Keratinocyte (primary cell): ENCODE data around the gene PHIP. TPM values are rescaled to one million over a fixed set of nuclear protein-coding genes. Genes with fewer than 3 reads are reported as not detected.
"Not testable (repeated sequence)": the region's sequence is repeated elsewhere in the genome, so short reads cannot be mapped to it uniquely, and the experiment has no call there.

Source experiments
- DNase-seq: peaks from one replicate; pipeline ENCODE4 v3.0.0-alpha.2; 2011; ENCODE audit warnings: low read depth, missing footprints, low spot score
- FAIRE-seq: peaks from 2 replicates; lab custom pipeline; 2011; peaks lifted over from hg19 to GRCh38; lab: Jason Lieb, UNC
- H2AFZ ChIP-seq: 2 replicates; pipeline ENCODE4 v1.6.0; 2012; ENCODE audit warnings: low read length, control low read depth, inconsistent platforms; ENCODE audit not compliant: control insufficient read depth
- H3K27ac ChIP-seq: 2 replicates; pipeline ENCODE4 v1.5.1; 2011; ENCODE audit warnings: low read length; ENCODE audit not compliant: control insufficient read depth, insufficient read depth
- H3K27me3 ChIP-seq: 3 replicates; pipeline ENCODE4 v1.6.0; 2011; ENCODE audit warnings: low read length; ENCODE audit not compliant: control insufficient read depth, insufficient read depth; ENCODE audit errors: extremely low read depth
- H3K36me3 ChIP-seq, 2 experiments: 2 replicates in 1 of 2; 3 replicates in 1 of 2; pipeline ENCODE4 v1.5.1; 2011; ENCODE audit warnings: low read length in 2 of 2, mild to moderate bottlenecking in 1 of 2; ENCODE audit not compliant: control insufficient read depth in 2 of 2, insufficient read depth in 2 of 2; ENCODE audit errors: extremely low read depth in 1 of 2
- H3K4me1 ChIP-seq: 3 replicates; pipeline ENCODE4 v1.5.1; 2011; ENCODE audit warnings: low read length; ENCODE audit not compliant: control insufficient read depth, insufficient read depth; ENCODE audit errors: extremely low read depth
- H3K4me2 ChIP-seq: 3 replicates; pipeline ENCODE4 v1.6.0; 2011; ENCODE audit warnings: low read depth, low read length; ENCODE audit not compliant: control insufficient read depth, insufficient read depth; ENCODE audit errors: extremely low read depth
- H3K4me3 ChIP-seq, 3 experiments: fragments of 200-600 bp in 1 of 3; sonication (generic) in 1 of 3; 2 replicates in 2 of 3; 3 replicates in 1 of 3; pipeline ENCODE4 v1.5.1; 2011 to 2016; ENCODE audit warnings: low read length in 3 of 3, mild to moderate bottlenecking in 3 of 3, control low read depth in 2 of 3, inconsistent platforms in 1 of 3, low read depth in 1 of 3, mixed read lengths in 1 of 3, mixed run types in 1 of 3, moderate library complexity in 1 of 3; ENCODE audit not compliant: control insufficient read depth in 2 of 3, insufficient read depth in 2 of 3; ENCODE audit errors: extremely low read depth in 1 of 3
- H3K79me2 ChIP-seq: 2 replicates; pipeline ENCODE4 v1.6.0; 2012; ENCODE audit warnings: low read length; ENCODE audit not compliant: control insufficient read depth, insufficient read depth
- H3K9ac ChIP-seq: 3 replicates; pipeline ENCODE4 v1.6.0; 2011; ENCODE audit warnings: low read length; ENCODE audit not compliant: control insufficient read depth, insufficient read depth; ENCODE audit errors: extremely low read depth
- H3K9me1 ChIP-seq: 3 replicates; pipeline ENCODE4 v1.6.0; 2011; ENCODE audit warnings: low read length; ENCODE audit not compliant: control insufficient read depth, insufficient read depth; ENCODE audit errors: extremely low read depth
- H3K9me3 ChIP-seq: 2 replicates; pipeline ENCODE4 v1.5.1; 2012; ENCODE audit warnings: low read depth, low read length; ENCODE audit not compliant: control insufficient read depth
- H4K20me1 ChIP-seq: 3 replicates; pipeline ENCODE4 v1.6.0; 2011; ENCODE audit warnings: low read length; ENCODE audit not compliant: control insufficient read depth, insufficient read depth; ENCODE audit errors: extremely low read depth
- CTCF ChIP-seq, 3 experiments: IDR thresholded peaks in 1 of 3; conservative IDR thresholded peaks in 1 of 3; optimal IDR thresholded peaks in 1 of 3; 2 replicates in 2 of 3; 3 replicates in 1 of 3; pipeline versions ENCODE3 to v1.5.1; 2011; ENCODE audit warnings: low read length in 3 of 3, mild to moderate bottlenecking in 3 of 3, moderate library complexity in 2 of 3, control low read depth in 1 of 3, inconsistent platforms in 1 of 3; ENCODE audit not compliant: insufficient read depth in 2 of 3; ENCODE audit errors: extremely low read depth in 1 of 3
- EZH2 ChIP-seq: IDR thresholded peaks from one replicate; pipeline ENCODE4 v1.6.1; 2012; ENCODE audit warnings: inconsistent platforms, mild to moderate bottlenecking, low read length, moderate library complexity
- dilution Hi-C: fragments of 300-500 bp; cut with MboI; formaldehyde crosslinking; loops from one replicate; pipeline ENCODE4 v1.7.0; 2020; ENCODE audit warnings: low sequenced_read_pairs; ENCODE audit not compliant: extremely low pct_ligation_motif_present
- polyA plus RNA-seq, 5 experiments: library from polyadenylated mRNA; depleted of rRNA in 3 of 5; stranded (reverse) in 3 of 5; stranded (forward) in 1 of 5; unstranded in 1 of 5; fragments of >200 nt; gene quantifications; 1 replicate in 1 of 5; 2 replicates in 3 of 5; 3 replicates in 1 of 5; pipeline versions ENCODE4 v1.2.1 to v1.2.3, GENCODE V29; 2011 to 2012; ENCODE audit warnings: missing spikeins in 2 of 5, low read depth in 1 of 5, low replicate concordance in 1 of 5

PHIP gene
- polyA plus RNA-seq, 1 donor (not counting 4 experiments of a cell fraction or from before 2014, with no cell fraction given) = 7.9 TPM

GRCh38 chr6:79094938-79095337, 16.9 kb upstream of the PHIP start:
- no peak for FAIRE-seq
- TF ChIP-seq CTCF (optimal IDR thresholded peaks at IDR 0.05 in 1 of 3, IDR thresholded peaks at IDR 0.05 in 1 of 3, conservative IDR thresholded peaks at IDR 0.05 in 1 of 3; ENCODE audit: extremely low read depth in 1 of 3, insufficient read depth in 2 of 3, low read length in 3 of 3) (no peak), EZH2 (no peak)
- dilution Hi-C loops = no loop called here

DNA sequence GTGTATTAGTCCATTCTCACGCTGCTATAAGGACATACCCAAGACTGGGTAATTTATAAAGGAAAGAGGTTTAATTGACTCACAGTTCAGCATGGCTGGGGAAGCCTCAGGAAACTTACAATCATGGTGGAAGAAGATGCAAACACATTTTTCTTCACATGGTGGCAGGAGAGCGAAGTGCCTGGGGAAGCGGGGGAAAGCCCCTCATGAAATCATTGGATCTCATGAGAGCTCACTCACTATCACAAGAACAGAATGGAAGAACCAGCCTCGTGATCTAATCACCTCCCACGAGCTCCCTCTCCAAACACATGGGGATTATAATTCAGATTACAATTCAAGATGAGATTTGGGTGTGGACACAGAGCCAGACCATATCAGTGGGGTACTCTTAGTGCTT, 13.7 kb upstream of the PHIP start:
- H3K4me1 ChIP-seq, H4K20me1 ChIP-seq, H3K9me3 ChIP-seq, H3K79me2 ChIP-seq, H2AFZ ChIP-seq, H3K9me1 ChIP-seq, H3K9ac ChIP-seq, DNase-seq, dilution Hi-C loops, H3K4me3 ChIP-seq, H3K4me2 ChIP-seq, FAIRE-seq, H3K27ac ChIP-seq, H3K36me3 ChIP-seq, H3K27me3 ChIP-seq: not testable (repeated sequence)

More at GRCh38 chr6:79094938-79095337, 16.9 kb upstream of the PHIP start:
- no peak overlapping the region for H3K4me2 ChIP-seq
- H3K27me3 ChIP-seq = no peaks in the 10 kb centered on the region
- no peaks in the 10 kb centered on the region for H4K20me1 ChIP-seq
- no peaks in the 10 kb centered on the region for H3K9me1 ChIP-seq
- H3K4me1 ChIP-seq = no peaks in the 10 kb centered on the region
- no peaks in the 10 kb centered on the region for H3K79me2 ChIP-seq
- H3K9ac ChIP-seq = no peak overlapping the region
- no peak overlapping the region for H2AFZ ChIP-seq
- no peak overlapping the region for H3K27ac ChIP-seq
- no peaks in the 10 kb centered on the region for H3K36me3 ChIP-seq
- no peak for DNase-seq
- H3K4me3 ChIP-seq = no peak overlapping the region
- no peaks in the 10 kb centered on the region for H3K9me3 ChIP-seq
